SK-N-SH (cell line): Measurements from ENCODE around the gene DOCK4.

Source experiments
- CTCF ChIP-seq: fragments of 200-600 bp; sonication (generic); IDR thresholded peaks from 2 replicates; pipeline ENCODE4 v1.6.1; 2017; ENCODE audit warnings: antibody characterized with exemption, mild to moderate bottlenecking, moderate library complexity
- GABPA ChIP-seq: IDR thresholded peaks from 2 replicates; pipeline ENCODE4 v1.4.0; 2012; ENCODE audit warnings: low read depth, mild to moderate bottlenecking
- SIN3A ChIP-seq: IDR thresholded peaks from 2 replicates; pipeline ENCODE4 v1.6.1; 2012; ENCODE audit warnings: low read depth, mild to moderate bottlenecking, low read length, moderate library complexity, borderline replicate concordance

- no peak for TF ChIP-seq CTCF
- TF ChIP-seq GABPA = no peak
- TF ChIP-seq SIN3A = no peak
These were observed 311.7 kb downstream of the DOCK4 start for GRCh38 chr7:111894518-111894917.
